Middle frontal gyrus (tissue), 1 donor: ENCODE data around the gene LCOR.

Source experiments
- DNase-seq: peaks from one replicate; pipeline ENCODE4 v3.0.0-alpha.2; 2015; ENCODE audit warnings: low spot score; ENCODE audit errors: extremely low spot score

LCOR gene

DNA sequence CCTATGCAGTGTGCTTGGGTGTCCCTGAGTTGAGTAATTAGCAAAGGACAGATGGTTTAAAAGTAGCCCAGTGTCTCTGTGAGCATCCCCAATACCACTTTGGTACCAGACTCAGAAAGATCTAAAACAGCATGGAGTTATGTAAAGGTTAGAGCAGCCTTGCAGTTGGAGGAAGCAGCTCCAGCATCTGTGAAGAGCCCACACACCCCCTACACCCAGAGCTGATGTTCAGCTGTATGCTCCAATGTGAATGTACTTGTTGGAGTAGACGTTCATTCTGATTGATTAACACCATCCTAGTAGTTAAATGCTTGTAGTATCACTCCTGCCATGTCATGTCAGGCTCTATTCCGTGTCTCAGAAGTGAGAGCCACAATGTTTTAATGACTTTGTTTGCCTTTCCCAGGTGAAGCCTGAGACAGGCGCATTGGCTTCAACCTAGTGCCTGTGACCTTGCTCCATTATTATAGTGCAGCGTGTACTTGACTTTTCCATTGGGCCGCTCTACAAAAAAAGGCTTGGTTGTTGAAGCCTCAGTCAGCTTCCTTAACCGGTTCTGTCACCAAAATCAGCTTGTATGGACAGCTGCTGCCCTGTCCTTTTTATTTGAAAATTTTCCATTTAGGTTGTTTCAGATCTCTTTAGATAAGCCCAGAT lies 154.2 kb downstream of the LCOR start:
- no peak for DNase-seq

- DNase-seq, result no peak
Observed at GRCh38 chr10:96987141-96987841, 155.2 kb downstream of the LCOR start.

DNA sequence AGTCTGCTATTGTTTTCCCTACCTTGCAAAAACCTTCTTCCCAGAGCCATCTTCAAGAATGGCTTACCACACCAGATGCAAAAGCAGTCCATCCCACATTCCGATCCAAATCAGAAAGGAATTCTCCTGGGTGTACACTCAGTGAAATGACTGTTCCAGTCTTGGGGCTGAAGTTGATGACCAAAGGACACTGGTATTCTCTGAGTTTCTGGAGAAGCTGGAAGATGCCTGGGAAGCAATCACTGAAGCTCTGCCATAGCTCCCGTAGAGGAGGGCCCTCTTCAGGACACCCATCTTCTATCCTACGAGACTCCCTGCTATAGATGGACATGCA lies 155.7 kb downstream of the LCOR start:
- DNase-seq, result no peak

GRCh38 chr10:96988426-96988825 lies 156.3 kb downstream of the LCOR start:
- no peak for DNase-seq

- no peak for DNase-seq
Observed at GRCh38 chr10:96991313-96991841, 159.3 kb downstream of the LCOR start.

GRCh38 chr10:96992721-96993120 lies 160.6 kb downstream of the LCOR start:
- DNase-seq, result no peak

DNA sequence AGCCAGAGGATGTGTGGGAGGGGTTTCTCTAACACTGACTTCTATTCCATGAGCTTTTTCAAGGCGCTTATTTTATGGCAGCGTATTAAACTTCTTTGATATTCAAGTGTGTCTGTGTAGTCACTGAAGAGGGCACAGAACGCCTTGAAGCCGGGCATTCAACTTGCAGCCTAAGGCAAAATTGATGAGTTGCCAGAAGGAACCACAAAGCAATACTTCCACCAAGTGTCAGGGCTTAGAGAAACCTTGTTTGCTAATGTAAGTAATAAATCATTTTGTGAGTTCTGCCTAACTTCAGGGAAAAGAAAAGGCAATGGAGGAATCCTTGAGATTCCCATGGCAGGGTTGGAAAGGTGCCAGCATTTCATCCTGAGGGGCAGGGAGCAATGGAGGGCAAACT lies 163.8 kb downstream of the LCOR start:
- DNase-seq, result no peak

GRCh38 chr10:96996275-96996965 lies 164.3 kb downstream of the LCOR start:
- DNase-seq, result no peak

GRCh38 chr10:96998329-96998888 lies 166.3 kb downstream of the LCOR start:
- no peak for DNase-seq

GRCh38 chr10:96999337-96999736 lies 167.2 kb downstream of the LCOR start:
- no peak for DNase-seq

DNA sequence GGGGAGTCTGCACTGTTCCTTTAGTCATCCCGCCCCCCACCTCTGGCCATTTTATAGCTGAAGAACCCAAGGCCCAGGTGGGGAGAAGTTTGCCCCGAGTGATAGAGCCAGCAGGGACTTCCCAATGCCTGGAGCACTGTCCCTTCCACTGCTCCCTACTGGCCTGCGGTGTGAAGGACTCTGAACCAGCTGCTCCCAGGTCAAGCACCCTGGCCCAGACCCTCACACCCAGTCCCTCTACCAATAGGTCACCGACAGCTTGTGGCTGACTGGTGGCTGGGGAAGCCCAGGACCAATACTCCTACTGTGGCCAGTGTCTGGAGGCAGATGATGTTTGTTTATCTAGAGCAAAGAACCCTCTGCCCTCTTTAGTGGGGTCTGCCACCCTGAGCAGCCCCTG lies 167.9 kb downstream of the LCOR start:
- no peak for DNase-seq

DNA sequence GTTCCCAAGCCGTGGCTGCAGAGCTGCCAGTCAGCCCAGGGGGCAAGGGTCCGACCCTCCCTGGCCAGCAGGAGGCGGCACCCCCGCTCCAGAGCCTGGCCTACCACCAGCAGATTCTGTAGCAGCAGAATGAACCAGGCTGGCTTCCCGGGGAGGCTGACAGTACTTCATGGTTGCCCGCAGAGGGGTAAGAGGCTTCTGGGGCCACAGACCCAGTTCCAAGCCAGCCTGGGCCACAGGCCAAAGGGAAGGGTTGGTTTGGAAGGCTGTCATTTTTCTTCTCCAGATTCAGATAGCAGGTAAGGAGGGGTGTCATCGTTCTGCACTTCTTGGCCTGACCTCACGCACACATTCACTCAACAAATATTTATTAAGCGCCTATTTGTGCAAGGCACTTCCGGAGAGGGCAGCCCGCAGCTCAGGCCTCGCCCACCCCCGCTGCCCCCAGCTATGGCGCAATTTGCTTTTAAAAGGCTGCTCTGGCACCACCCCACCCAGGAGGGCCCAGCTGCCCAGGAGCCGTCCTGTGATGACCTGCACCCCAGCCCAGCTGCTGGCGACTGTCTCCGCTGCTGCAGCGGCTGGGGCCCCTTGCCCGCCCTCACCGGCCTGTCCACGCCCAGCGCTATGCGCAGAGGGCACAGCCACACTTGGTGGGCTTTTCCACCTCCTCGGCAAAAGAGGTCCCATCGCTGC lies 168.5 kb downstream of the LCOR start:
- DNase-seq, result no peak

- DNase-seq, result no peak
Observed at GRCh38 chr10:97001183-97001991, 169.3 kb downstream of the LCOR start.

GRCh38 chr10:97002670-97003069 lies 170.6 kb downstream of the LCOR start:
- no peak for DNase-seq

- DNase-seq, result no peak
Observed at GRCh38 chr10:97003151-97003803, 171.2 kb downstream of the LCOR start.

DNA sequence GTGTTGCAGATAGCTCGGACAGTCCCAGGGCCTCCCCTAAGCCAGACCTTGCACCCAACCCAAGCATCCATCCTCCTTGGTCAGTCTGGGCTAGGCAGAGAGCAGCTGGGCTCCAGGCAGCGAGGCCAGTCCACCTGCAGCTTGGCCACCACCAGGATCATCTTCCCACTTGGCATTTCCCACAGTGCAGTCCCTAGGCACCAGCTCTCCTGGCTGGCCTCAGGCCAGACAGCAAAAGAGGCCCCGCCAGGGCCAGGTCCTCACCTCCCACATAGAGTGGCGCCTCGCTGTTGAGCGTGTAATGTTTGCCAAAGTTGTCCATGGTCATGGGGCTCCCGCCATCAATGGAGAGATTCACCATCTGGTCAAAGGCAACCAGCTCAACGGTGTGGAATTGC lies 171.7 kb downstream of the LCOR start:
- no peak for DNase-seq

DNA sequence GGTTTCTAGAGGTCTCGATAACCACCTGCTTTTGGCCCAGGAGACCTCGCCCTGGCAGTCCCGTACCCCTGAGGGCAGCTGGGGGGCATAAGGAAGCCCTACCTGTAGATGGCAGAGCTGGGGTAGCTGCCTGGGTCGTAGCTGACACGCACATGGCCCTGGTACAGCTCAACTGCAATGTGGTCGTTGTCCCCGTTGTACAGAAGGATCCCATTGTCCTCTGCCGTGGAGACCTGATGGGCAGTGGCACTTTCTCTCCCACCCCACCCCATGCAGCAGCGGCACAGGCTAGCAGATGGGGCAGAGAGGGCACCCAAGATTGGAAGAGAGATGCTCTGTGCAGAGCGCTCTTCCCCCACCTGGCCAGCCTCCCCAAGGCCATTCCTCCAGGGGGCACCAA lies 172.5 kb downstream of the LCOR start:
- DNase-seq, result no peak

DNA sequence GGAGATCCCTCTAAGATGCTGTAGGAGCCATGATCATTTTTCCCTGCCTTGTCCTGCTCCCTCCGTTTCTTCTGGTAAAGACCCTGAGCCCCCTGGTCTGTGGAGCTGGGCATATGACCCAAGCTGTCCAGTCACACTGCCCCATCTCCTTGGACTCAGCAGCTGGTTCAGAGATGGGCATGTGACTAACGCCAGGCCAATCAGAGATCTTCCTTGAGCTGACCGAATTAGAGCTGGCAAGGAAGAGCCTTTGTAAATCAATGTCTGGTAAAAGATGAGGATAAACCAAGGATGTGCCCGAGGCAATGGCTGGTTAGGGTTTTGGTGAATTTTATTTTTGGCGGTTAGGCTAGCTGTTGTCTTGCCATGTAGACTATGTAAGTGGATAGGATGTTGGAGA lies 173.3 kb downstream of the LCOR start:
- DNase-seq, result no peak

DNA sequence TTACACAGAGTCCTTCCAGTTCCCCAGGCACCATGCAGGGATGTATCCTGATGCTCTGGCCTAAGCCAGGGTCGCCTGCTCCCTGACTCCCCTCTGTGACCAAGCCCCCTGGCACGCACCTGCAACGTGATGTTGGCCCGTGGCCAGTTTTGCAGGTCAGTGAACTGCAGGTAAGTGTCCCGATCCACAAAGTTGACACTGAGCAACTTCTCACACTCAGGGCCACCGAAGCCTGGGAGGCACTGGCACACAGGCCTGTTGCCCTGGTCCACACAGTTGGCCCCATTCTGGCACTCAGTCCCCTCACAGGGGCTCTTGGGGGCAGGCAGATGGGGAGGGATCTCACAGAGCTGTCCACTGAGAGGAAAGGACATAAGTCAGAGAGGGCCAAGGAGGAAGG lies 174.3 kb downstream of the LCOR start:
- no peak for DNase-seq

DNA sequence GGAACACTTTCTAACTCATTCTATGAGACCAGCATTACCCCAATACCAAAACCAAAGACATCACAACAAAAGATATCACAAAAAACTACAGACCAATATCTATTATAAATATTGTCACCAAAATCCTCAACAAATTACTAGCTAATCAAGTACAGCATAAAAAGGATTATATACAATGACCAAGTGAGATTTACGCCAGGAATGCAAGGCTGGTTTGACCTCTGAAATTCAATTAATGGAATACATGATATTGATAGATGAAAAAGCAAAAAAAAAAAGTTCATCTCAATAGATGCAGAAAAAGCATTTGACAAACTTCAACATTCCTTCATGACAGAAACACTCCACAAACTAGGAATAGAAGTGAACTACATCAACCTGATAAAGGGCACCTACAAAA lies 175.3 kb downstream of the LCOR start:
- DNase-seq, result no peak
